SJCRH30 (cell line): Measurements from ENCODE around the gene FRAS1. TPM values are rescaled to one million over a fixed set of nuclear protein-coding genes. Genes with fewer than 3 reads are reported as not detected.
"Not testable (repeated sequence)": the region's sequence is repeated elsewhere in the genome, so short reads cannot be mapped to it uniquely, and the experiment has no call there.

Source experiments
- DNase-seq, 2 experiments: peaks; one replicate each; pipeline ENCODE4 v3.0.0-alpha.2; 2015 to 2020
- H3K27ac ChIP-seq: fragments of 250-450 bp; sonication (Bioruptor Pico); 2 replicates; pipeline ENCODE4 v1.5.1; 2020; ENCODE audit warnings: mild to moderate bottlenecking, moderate library complexity
- H3K27me3 ChIP-seq: fragments of 250-450 bp; sonication (Bioruptor Pico); 2 replicates; pipeline ENCODE4 v1.5.1; 2020; ENCODE audit warnings: mild to moderate bottlenecking, moderate library complexity
- H3K36me3 ChIP-seq: fragments of 250-450 bp; sonication (Bioruptor Pico); 2 replicates; pipeline ENCODE4 v1.5.1; 2020; ENCODE audit warnings: mild to moderate bottlenecking, moderate library complexity
- H3K4me1 ChIP-seq: fragments of 250-450 bp; sonication (Bioruptor Pico); 2 replicates; pipeline ENCODE4 v1.5.1; 2020; ENCODE audit warnings: mild to moderate bottlenecking, moderate library complexity
- H3K4me3 ChIP-seq: fragments of 250-450 bp; sonication (Bioruptor Pico); 2 replicates; pipeline ENCODE4 v1.5.1; 2020; ENCODE audit warnings: mild to moderate bottlenecking, moderate library complexity
- H3K9me3 ChIP-seq: fragments of 250-450 bp; sonication (Bioruptor Pico); replicated peaks from 2 replicates; pipeline ENCODE4 v1.5.1; 2020; ENCODE audit warnings: mild to moderate bottlenecking, moderate library complexity
- total RNA-seq: library from RNA; depleted of rRNA; stranded (reverse); fragments of >200 nt; shearing (Covaris generic); gene quantifications from 2 replicates; pipeline ENCODE4 v1.2.3, GENCODE V29; 2014

Gene FRAS1
- total RNA-seq, 1 experiment from 2014 or later: 32.8 TPM

DNA sequence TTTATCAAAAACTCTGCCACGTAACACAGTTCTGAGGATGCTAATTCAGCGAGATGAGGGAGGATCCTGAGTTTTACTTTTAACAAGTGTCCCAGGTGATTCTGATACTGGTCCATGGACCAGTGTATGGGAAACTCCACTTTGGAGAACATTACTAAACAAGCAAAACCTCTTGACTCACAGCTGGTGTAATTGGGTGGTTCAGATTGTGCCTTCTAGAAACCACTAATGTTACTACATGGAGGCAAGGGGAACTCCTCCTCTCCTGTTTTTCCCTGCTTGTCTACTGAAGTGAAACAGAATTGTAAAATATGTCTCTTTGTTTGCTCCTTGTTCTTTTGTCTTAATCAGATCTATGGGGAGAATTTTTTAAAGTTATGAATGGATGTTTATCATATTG is 62.6 kb downstream of the FRAS1 start:
- H3K36me3 ChIP-seq: no peaks in the 10 kb centered on the region
- no peak for DNase-seq
- no peak overlapping the region for H3K4me3 ChIP-seq
- H3K27me3 ChIP-seq: no peaks in the 10 kb centered on the region
- H3K9me3 ChIP-seq: peaks cover 11% of the 10 kb centered on the region
- peaks cover 24% of the 10 kb centered on the region for H3K4me1 ChIP-seq
- no peak overlapping the region for H3K27ac ChIP-seq

DNA sequence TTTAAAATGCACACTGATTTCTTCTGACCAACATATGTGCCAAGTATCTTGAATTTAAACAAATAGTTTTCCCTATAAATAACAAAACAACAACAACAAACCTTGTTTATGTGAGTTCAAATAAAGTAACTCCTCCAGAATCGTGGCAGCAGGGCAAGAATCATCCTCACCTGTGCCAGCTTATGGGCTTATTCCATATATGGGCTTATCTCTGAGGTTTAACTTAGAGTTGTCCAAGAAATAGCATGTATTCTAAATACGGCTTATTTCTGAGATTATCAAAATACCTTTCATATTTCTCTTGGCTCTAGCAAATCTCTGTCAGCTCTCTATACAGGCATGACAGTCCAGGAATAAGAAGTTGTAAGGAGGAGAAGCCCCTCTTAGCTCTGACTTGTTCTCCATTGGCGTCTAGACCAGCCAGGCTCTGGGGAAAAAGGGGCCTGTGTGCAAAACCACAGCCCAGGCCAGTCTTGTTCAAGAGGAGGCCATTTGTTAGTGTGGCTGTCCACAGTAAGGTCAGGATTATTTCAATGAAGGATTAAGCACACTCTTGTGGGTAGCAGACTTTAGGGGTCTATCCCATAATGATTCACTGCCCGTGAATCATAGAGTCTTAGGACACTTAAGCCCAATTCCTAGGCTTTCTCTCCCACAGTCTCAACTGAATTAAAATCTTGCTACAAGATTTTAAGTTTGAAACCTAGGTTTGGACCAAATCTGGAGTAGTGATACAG is 63.2 kb downstream of the FRAS1 start:
- H3K36me3 ChIP-seq: no peaks in the 10 kb centered on the region
- H3K27me3 ChIP-seq: no peaks in the 10 kb centered on the region

DNA sequence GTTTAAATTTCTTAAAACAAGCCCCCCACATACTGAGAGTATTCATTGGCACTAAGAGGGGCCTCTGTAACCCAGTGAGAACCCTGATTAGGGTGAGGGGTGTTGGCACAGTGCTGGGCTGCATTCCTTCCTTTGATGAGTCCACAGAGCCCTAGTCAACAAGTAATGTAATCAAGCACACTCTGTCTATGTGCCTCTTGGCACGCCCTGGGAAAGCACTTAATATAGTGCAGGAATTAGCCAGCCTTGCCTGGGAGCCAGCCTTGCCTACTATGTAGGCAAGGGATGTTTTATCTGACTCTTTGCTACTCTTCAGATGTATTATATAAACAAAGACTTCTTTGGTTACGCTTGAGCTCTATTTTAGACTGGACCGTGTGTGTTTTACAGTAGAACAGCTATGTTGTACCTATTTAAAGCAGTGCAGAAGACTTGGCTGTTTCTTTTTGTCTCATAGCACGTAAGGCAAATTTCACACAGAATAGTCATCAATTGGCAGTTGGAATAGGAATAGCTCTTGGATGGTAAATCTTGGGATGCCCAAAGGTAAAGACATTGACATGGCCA is 64.3 kb downstream of the FRAS1 start:
- Histone ChIP-seq H3K4me3 (no peak overlapping the region), H3K36me3 (no peaks in the 10 kb centered on the region), H3K27ac (no peak overlapping the region), H3K27me3 (no peaks in the 10 kb centered on the region), H3K4me1 (peaks cover 24% of the 10 kb centered on the region), H3K9me3 (peaks cover 11% of the 10 kb centered on the region)
- DNase-seq: peak in 1 of 2 experiments; percentile 47

More for the DNA sequence above, 63.2 kb downstream of the FRAS1 start:
- no peak overlapping the region for H3K4me3 ChIP-seq
- peaks cover 24% of the 10 kb centered on the region for H3K4me1 ChIP-seq
- H3K9me3 ChIP-seq: peaks cover 11% of the 10 kb centered on the region
- peak; percentile 36 to 69 for DNase-seq
- no peak overlapping the region for H3K27ac ChIP-seq

DNA sequence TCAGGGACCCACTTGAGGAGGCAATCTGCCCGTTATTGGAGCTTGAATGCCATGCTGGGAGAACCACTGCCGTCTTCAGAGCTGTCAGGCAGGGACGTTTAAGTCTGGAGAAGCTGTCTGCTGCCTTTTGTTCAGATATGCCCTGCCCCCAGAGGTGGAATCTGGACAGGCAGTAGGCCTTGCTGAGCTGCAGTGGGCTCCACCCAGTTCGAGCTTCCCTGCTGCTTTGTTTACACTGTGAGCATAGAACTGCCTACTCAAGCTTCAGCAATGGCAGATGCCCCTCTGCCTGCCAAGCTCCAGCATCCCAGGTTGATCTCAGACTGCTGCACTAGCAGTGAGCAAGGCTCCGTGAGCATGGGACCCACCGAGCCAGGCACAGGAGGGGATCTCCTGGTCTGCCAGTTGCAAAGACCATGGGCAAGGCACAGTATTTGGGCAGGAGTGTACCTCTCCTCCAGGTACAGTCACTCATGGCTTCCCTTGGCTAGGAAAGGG is 68.8 kb downstream of the FRAS1 start:
- not testable (repeated sequence) for H3K27ac ChIP-seq, DNase-seq, H3K36me3 ChIP-seq, H3K4me3 ChIP-seq, H3K27me3 ChIP-seq
- peaks cover 19% of the 10 kb centered on the region for H3K4me1 ChIP-seq
- H3K9me3 ChIP-seq: peaks cover 13% of the 10 kb centered on the region

DNA sequence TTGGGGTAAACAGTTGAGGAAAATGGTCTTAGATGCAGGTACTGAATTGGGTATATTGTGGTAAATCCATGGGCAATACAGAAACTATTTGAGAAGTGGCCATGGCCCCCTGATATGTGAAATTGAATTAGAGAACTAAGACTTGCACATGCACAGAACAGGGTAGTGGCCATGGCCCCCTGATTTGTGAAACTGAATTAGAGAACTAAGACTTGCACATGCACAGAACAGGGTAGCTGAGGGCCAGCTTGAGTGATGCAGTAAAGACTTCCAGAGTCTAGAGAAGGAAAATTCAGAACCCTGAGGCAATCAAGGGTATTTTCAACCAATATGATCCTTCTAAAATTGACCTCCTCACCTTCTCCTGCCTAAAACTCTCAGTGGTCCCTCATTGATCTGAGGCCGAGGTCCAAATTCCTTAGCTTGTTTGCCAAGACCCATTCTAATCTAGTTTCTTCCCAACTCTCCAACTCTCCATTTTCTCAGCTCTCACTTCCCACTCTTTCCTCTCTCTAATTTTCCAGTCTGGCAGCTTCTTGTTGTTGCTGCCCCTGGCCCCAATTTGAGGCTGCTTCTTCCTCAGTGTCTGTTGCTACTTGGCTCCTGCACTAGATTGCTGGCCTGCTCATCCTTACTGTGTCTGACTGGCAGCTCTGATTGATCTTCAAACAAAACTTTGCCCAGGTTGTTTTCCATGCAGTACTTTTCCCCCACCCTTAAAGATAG is 72.4 kb downstream of the FRAS1 start:
- no peak overlapping the region for H3K27ac ChIP-seq
- no peaks in the 10 kb centered on the region for H3K27me3 ChIP-seq
- peaks cover 28% of the 10 kb centered on the region for H3K4me1 ChIP-seq
- DNase-seq: no peak
- H3K4me3 ChIP-seq: no peak overlapping the region
- H3K9me3 ChIP-seq: peaks cover 5% of the 10 kb centered on the region; the same call in 1 of the 2 replicates
- 0 out of 2 replicates have a peak, but pooled peaks cover 2% of the 10 kb centered on the region for H3K36me3 ChIP-seq

DNA sequence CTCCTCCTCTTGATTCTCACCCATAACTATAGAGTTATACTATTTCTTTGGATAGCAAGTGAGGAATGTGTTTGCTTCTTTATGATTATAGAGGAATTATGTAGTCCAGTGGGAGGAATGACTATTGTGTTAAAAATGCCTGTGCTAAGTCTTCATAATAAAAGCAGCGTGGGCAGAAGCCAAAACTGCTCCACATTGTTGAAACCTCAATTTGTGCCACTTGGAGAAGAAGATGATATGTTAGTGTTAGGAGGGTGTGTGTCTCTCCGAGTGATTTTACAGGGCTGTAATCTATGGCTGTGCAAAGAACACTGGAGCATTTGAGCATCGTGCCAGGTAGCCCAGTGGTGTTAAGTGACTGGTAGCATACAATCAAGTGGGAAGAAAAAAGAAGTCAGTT is 74.3 kb downstream of the FRAS1 start:
- no peak for DNase-seq
- Histone ChIP-seq H3K27ac (no peak overlapping the region), H3K4me1 (peaks cover 42% of the 10 kb centered on the region)

DNA sequence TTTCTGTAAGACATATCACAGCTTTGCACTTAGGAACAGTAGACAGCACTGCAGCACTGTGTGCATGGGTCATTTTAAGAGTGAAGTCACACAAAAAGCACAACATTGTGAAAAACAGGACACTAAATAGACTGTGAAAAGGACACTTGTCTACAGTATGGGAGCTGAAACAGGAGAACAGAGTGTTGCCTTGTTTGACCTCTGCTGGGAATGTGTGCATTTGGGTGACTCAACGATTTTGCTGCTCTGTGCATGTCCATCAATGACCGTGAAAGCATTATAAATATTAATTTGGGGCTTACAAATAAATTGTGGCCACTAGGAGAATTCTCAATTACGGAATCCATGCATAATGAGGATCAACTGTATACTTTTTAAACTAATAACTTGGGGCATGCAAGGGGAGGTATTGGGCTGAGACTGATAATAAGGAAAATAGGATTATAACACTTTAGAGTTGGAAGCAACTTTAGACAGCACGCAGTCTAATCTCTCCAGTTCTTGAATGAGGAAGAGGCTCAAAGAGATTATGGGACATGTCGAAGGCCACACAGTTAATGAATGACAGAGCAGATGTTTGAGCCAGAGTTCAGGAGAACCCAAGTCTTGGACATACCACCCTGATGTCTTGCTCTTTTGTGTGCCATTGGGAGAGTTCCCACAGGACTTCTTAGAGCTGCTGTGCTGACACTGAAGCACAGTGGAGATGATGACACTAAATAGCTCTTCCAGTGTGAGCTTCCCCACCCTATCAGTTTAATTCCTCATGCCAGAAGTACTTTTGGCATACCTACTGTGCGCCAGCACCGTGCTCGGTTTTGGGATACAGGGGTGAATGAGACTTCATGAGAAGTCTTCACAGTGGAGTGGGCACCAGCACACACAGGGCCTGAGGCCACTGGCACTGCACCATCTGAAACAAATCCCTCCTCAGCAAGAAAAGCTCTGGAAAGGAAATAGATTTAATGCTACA is 79.3 kb downstream of the FRAS1 start:
- H3K27me3 ChIP-seq: no peaks in the 10 kb centered on the region
- H3K36me3 ChIP-seq: no peaks in the 10 kb centered on the region
- peak overlapping the region; percentile 95 for H3K27ac ChIP-seq
- peak; percentile 83 to 94 for DNase-seq
- H3K9me3 ChIP-seq: no peaks in the 10 kb centered on the region
- peak overlapping the region; percentile 28 for H3K4me3 ChIP-seq
- peaks cover 47% of the 10 kb centered on the region for H3K4me1 ChIP-seq

More for the DNA sequence above, 74.3 kb downstream of the FRAS1 start:
- H3K27me3 ChIP-seq: no peaks in the 10 kb centered on the region
- no peak overlapping the region for H3K4me3 ChIP-seq
- peaks cover 5% of the 10 kb centered on the region; the same call in 1 of the 2 replicates for H3K9me3 ChIP-seq
- H3K36me3 ChIP-seq: 0 out of 2 replicates have a peak, but pooled peaks cover 2% of the 10 kb centered on the region

DNA sequence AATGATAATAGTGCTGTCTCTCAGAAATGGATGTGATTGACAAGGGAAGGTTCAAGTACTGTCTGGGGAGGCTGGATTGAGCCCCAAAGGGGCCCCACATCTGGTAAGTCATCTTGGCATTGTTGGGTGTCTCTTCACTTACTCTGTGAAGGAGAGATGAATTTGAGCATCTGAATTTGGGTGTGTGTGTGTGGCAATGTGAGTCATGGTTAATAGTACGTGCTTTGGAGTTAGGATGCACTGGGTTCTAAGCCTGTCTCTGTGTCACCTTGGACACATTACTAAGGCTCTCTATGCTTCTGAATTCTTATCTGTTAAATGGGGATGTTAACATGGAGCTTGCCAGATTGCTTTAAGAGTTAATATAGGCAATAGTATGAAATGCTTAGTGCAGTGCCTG is 80.4 kb downstream of the FRAS1 start:
- Histone ChIP-seq H3K4me1 (peaks cover 41% of the 10 kb centered on the region), H3K4me3 (no peak overlapping the region), H3K36me3 (no peaks in the 10 kb centered on the region), H3K27me3 (no peaks in the 10 kb centered on the region), H3K27ac (peak overlapping the region; percentile 95; the same call in 1 of the 2 replicates), H3K9me3 (no peaks in the 10 kb centered on the region)
- DNase-seq: no peak

DNA sequence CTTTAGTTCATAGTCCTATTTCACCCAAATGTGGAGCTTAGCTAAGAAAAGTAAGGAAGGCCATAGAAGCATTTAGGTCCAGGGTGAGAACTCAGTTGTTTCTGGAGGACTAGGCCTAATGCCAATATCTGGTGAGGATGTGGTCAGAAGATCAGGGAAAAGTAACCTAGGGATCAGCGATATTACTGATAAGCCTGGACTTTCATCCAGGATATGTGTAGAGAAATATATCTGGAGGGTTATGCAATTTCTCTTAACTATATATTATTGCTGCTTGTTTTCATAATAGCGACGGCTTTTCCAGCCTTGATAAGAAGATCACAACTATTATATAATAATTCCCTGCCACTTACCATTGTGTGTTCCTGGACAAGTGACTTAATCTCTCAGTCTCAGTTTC is 81.1 kb downstream of the FRAS1 start:
- Histone ChIP-seq H3K27me3 (no peaks in the 10 kb centered on the region), H3K36me3 (no peaks in the 10 kb centered on the region), H3K9me3 (peaks cover 2% of the 10 kb centered on the region; the same call in 1 of the 2 replicates), H3K4me1 (peaks cover 41% of the 10 kb centered on the region), H3K27ac (no peak overlapping the region), H3K4me3 (no peak overlapping the region)
- no peak for DNase-seq

DNA sequence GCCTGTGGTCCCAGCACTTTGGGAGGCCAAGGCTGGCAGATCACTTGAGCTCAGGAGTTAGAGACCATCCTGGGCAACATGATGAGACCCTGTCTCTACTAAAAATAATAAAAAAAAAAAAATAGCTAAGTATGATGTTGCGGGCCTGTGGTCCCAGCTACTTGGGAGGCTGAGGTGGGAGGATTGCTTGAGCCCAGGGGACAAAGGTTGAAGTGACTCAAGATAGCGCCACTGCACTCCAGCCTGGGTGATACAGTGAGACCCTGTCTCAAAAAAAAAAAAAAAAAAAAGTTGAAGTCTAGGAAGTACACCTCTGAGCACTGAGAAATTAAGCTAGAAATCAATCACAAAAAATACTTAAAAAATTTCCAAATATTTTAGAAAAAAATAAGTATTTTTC is 86.5 kb downstream of the FRAS1 start:
- Histone ChIP-seq H3K36me3 (no peaks in the 10 kb centered on the region), H3K27ac (no peak overlapping the region), H3K27me3 (no peaks in the 10 kb centered on the region), H3K9me3 (peaks cover 4% of the 10 kb centered on the region; the same call in 1 of the 2 replicates), H3K4me3 (no peak overlapping the region), H3K4me1 (peaks cover 5% of the 10 kb centered on the region; the same call in 1 of the 2 replicates)
- no peak for DNase-seq

DNA sequence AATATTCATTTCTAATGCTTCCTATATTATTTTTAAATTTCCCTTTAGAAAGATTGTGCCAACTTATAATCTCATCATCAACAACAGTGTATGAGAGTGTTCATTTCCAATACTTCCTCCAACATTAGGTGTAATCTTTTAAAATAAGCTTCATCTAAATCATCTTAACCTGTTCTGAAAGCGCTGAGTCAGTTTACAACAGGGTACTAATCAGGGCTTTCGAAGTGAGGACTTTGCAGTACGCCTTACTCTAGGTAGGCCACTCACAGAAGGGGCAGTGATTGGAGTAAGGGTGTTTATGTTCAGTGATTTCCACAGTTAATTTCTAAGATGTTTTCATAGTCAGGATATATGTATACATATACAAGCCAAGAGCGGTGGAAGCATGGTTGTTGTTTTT is 87.9 kb downstream of the FRAS1 start:
- no peaks in the 10 kb centered on the region for H3K36me3 ChIP-seq
- peaks cover 4% of the 10 kb centered on the region; the same call in 1 of the 2 replicates for H3K9me3 ChIP-seq
- H3K4me3 ChIP-seq: no peak overlapping the region
- no peak overlapping the region for H3K27ac ChIP-seq
- DNase-seq: no peak
- H3K27me3 ChIP-seq: no peaks in the 10 kb centered on the region
- H3K4me1 ChIP-seq: peaks cover 3% of the 10 kb centered on the region; the same call in 1 of the 2 replicates

DNA sequence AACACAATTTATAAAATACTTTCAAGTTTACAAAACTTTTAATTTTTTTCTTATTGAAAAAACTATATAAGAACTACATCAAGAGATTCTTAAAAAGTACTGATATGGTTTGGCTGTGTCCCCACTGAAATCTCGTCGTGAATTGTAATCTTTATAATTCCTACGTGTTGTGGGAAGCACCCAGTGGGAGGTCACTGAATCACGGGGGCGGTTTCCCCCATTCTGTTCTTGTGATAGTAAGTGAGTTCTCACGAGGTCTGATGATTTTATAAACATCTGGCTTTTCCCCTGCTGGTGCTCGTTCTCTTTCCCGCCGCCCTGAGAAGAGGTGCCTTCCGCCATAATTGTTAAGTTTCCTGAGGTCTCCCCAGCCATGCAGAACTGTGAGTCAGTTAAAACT is 88.5 kb downstream of the FRAS1 start:
- Histone ChIP-seq H3K9me3 (peaks cover 4% of the 10 kb centered on the region; the same call in 1 of the 2 replicates), H3K36me3 (no peaks in the 10 kb centered on the region), H3K4me3 (no peak overlapping the region), H3K27me3 (no peaks in the 10 kb centered on the region), H3K4me1 (peaks cover 3% of the 10 kb centered on the region; the same call in 1 of the 2 replicates), H3K27ac (no peak overlapping the region)
- no peak for DNase-seq

DNA sequence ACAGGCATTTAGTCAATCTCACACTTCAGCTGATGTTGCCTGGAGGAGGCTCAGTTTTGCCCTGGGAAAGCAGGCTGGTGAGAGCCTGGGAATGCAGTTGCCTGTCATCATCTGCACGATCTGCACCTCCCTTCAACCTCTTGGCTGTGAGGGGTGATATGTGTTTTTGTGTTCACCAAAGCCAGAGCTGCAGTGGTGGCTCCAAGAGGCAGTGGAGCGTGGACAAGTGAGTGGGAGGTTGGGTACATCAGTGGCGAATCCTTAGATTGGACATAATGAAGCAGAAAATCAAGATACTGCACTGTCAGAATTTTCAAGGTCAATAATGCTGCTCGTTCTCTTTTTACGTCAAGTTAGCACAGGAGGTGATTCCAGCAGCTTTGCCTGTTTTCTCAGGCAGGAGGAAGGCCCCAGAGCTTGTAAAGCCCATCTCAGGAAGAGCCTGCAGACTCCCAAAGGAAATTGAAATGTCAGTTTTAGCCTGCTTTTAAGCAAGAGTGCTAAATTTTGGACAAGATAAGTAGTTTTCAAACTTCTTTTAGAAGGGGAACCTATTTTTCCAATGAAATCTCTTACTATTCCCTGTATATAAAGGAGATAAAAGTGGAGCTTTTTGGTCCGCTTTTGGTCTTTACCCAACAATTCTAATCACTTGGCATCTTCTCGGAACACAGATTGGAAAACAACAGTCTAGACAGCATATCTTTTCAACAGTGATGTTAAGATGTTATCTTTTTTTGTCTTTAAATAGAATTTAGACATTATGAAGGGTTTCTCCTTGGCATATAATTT is 92.8 kb downstream of the FRAS1 start:
- Histone ChIP-seq H3K4me3 (no peak overlapping the region), H3K9me3 (no peaks in the 10 kb centered on the region), H3K27ac (no peak overlapping the region), H3K27me3 (no peaks in the 10 kb centered on the region), H3K36me3 (no peaks in the 10 kb centered on the region), H3K4me1 (peaks cover 10% of the 10 kb centered on the region)
- DNase-seq: no peak
